Skin epidermis (tissue), 12 donors: ENCODE results near the gene STARD7.
A peak's percentile ranks its signal among the peaks of the same experiment; 100 is the strongest.

ENCODE experiments used
- H3K27ac ChIP-seq, 21 experiments: fragments of 200-600 bp; sonication (generic) in 11 of 21; one replicate each; pipeline ENCODE4 v1.5.0; 2020; ENCODE audit warnings: mild to moderate bottlenecking in 3 of 21, inconsistent platforms in 2 of 21, moderate library complexity in 2 of 21
- H3K4me3 ChIP-seq, 7 experiments: fragments of 200-600 bp; sonication (generic) in 2 of 7; one replicate each; pipeline ENCODE4 v1.5.0; 2020; ENCODE audit warnings: inconsistent platforms in 2 of 7, mild to moderate bottlenecking in 2 of 7, moderate library complexity in 1 of 7

STARD7 gene

GRCh38 chr2:96153291-96153713 lies 55.3 kb downstream of the STARD7 start:
- H3K27ac ChIP-seq, result no peak overlapping the region
- H3K4me3 ChIP-seq, result no peak overlapping the region

GRCh38 chr2:96152304-96153161 lies 56.1 kb downstream of the STARD7 start:
- Histone ChIP-seq H3K27ac (no peak overlapping the region), H3K4me3 (no peak overlapping the region)

- no peak overlapping the region for H3K4me3 ChIP-seq
- no peak overlapping the region for H3K27ac ChIP-seq
Measured at GRCh38 chr2:96151595-96152303, 56.9 kb downstream of the STARD7 start.

GRCh38 chr2:96150791-96151594 lies 57.6 kb downstream of the STARD7 start:
- Histone ChIP-seq H3K4me3 (no peak overlapping the region), H3K27ac (no peak overlapping the region)

GRCh38 chr2:96150007-96150640 lies 58.5 kb downstream of the STARD7 start:
- Histone ChIP-seq H3K27ac (no peak overlapping the region), H3K4me3 (no peak overlapping the region)

GRCh38 chr2:96148410-96149217 lies 60.0 kb downstream of the STARD7 start:
- peak overlapping the region in 15 of 21 experiments; percentile 11 to 95 (median 68) for H3K27ac ChIP-seq
- H3K4me3 ChIP-seq, result no peak overlapping the region

GRCh38 chr2:96147593-96148201 lies 60.9 kb downstream of the STARD7 start:
- Histone ChIP-seq H3K27ac (peak overlapping the region in 17 of 21 experiments; percentile 22 to 95 (median 80)), H3K4me3 (no peak overlapping the region)

GRCh38 chr2:96146881-96147592 lies 61.6 kb downstream of the STARD7 start:
- peak overlapping the region in 20 of 21 experiments; percentile 64 to 95 (median 82) for H3K27ac ChIP-seq
- H3K4me3 ChIP-seq, result peak overlapping the region in 1 of 7 experiments; percentile 56

GRCh38 chr2:96146153-96146880 lies 62.3 kb downstream of the STARD7 start:
- H3K4me3 ChIP-seq, result peak overlapping the region; percentile 40 to 79 (median 56)
- peak overlapping the region; percentile 44 to 95 (median 81) for H3K27ac ChIP-seq

GRCh38 chr2:96145848-96146152 lies 62.8 kb downstream of the STARD7 start:
- H3K4me3 ChIP-seq, result peak overlapping the region; percentile 40 to 79 (median 56)

GRCh38 chr2:96145036-96145847 lies 63.4 kb downstream of the STARD7 start, which contains the start of gene DUSP2:
DUSP2 (minus strand) TSS chr2:96145440; CDS start chr2:96145354, 86 bp downstream.
- peak within 1 kb of the TSS; percentile 60 to 95 (median 81) for H3K27ac ChIP-seq

More at GRCh38 chr2:96145848-96146152, 62.8 kb downstream of the STARD7 start:
- H3K27ac ChIP-seq, result peak overlapping the region; percentile 44 to 95 (median 81)

GRCh38 chr2:96144481-96145035 lies 64.1 kb downstream of the STARD7 start:
- Histone ChIP-seq H3K4me3 (peak overlapping the region; percentile 40 to 79 (median 56)), H3K27ac (peak overlapping the region in 20 of 21 experiments; percentile 49 to 95 (median 82))

More at GRCh38 chr2:96145036-96145847, 63.4 kb downstream of the STARD7 start, which contains the start of gene DUSP2:
- peak within 1 kb of the TSS; percentile 40 to 79 (median 56) for H3K4me3 ChIP-seq

- H3K27ac ChIP-seq, result peak overlapping the region in 17 of 21 experiments; percentile 10 to 95 (median 82)
- peak overlapping the region; percentile 40 to 79 (median 56) for H3K4me3 ChIP-seq
Measured at GRCh38 chr2:96143848-96144480, 64.7 kb downstream of the STARD7 start.

- Histone ChIP-seq H3K4me3 (peak overlapping the region; percentile 40 to 79 (median 56)), H3K27ac (peak overlapping the region in 12 of 21 experiments; percentile 10 to 95 (median 85))
Measured at GRCh38 chr2:96143231-96143847, 65.3 kb downstream of the STARD7 start.
